ENCODE measurements around the gene SP1. TPM values are rescaled to one million over a fixed set of nuclear protein-coding genes. Genes with fewer than 3 reads are reported as not detected.
"Not testable (repeated sequence)": the region's sequence is repeated elsewhere in the genome, so short reads cannot be mapped to it uniquely, and the experiment has no call there.

SP1 gene
- 107 TPM for total RNA-seq

DNA sequence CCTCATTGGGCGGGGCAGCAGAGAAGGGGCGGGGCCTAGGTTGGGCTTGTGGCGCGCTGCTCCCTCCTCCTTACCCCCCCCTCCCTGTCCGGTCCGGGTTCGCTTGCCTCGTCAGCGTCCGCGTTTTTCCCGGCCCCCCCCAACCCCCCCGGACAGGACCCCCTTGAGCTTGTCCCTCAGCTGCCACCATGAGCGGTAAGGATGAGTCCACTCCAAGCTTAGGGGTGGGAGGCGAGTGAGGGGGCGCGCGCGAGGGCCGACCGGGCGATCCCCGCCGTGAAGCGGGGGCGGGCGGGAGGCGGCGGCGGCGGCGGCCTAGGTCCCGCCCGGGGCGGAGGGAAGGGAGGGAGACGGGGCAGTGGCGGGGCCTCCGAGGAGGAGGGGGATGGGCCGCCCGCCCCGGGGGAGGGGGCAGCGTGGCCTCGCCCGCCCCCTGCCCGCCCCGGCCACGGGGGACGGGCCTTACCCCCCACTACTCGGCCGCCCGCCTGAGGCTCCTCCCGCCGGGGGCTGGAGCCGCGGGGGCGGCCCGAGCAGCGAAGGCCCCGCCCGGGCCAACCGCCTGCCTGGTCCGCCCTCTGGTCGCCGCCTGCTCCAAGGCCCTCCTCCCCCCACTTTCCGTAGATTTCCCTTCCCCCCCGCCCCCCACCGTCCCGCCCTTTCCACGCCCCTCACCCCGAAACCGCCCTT lies at the start of gene SP1:
SP1 (plus strand) TSS at position 73 of the 690 bp plus-strand sequence; CDS start at position 189, 116 bp downstream.
- DNase-seq (ENCODE audit: low read depth in 2 of 3, low spot score in 2 of 3): peak; percentile 64 to 94 (median 91)

DNA sequence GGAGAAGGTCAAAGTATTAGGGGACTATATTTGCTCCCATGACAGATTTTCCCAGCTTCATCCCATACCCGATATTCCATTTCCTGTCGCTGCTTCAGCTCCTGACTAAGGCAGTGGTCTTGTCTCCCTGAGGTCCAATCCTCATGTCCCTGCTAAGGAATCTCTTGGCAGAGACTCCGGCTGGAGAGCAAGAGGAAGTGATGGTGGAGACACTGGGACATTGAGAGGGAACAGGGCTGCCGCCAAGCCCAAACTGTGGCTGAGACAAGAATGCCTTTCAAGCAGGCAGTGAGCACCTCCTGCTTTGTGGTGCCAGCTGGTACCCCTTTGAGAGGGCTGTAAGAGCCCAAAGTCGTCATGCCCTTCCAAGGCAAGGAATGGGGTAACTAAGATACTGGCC lies 49.3 kb upstream of the SP1 start:
- DNase-seq (ENCODE audit: low read depth in 2 of 3, low spot score in 2 of 3): no peak

DNA sequence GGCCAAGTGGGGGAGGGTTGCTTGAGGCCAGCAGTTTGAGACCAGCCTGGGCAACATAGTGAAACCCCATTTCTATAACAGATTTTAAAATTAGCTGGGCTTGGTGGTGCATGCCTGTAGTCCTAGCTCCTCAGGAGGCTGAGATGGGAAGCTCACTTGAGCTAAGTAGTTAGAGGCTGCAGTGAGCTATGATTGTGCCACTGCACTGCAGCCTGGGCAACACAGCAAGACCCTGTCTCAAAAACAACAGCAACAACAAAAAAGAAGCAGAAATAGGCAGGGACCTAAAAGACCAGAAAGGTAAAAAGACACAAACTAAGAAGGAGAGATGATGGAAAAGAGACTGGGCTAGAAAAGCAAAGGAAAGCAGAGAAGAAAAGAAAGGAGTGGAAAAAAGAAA lies 47.6 kb upstream of the SP1 start:
- not testable (repeated sequence) for DNase-seq (ENCODE audit: low read depth in 2 of 3, low spot score in 2 of 3)

DNA sequence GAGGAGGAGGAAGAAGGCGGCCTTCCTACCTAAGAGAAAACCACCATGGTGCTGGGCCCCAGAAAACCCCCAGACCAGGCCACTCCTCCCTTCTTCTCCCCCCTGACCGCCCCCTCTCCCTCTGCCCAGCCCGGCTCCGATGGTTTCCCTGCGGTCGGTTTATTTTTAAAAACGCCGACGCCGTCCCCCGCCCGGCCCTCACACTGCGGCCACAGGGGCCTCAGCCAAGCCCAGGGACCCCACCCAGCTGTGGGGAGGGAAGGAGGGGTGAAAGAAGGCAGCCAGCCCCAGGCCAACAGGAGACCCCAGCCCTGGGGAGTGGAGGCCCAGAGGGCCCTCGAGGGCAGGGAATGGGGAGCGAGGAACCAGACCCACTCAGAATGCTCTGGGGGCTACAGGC lies 47.2 kb upstream of the SP1 start:
- DNase-seq (ENCODE audit: low read depth in 2 of 3, low spot score in 2 of 3): no peak

DNA sequence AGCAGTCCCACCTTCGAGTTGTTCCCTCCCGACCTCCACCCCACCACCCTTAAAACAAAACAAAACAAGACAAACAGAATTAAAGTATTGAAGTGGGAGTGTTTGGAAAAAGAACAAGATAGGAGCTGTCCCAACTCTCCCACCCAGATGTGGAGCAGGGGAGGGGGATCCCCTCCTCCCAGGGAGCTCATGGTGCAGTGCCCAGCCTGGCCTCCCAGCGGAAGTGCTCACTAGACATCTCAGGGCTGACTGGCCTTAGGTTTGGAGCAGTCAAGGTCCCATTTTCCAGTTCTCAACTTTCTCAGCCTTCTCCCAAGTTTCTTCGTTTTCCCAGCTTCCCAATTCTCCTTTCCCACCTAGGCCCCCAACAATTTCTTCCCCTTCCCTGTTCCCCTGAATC lies 46.7 kb upstream of the SP1 start:
- no peak for DNase-seq (ENCODE audit: low read depth in 2 of 3, low spot score in 2 of 3)

DNA sequence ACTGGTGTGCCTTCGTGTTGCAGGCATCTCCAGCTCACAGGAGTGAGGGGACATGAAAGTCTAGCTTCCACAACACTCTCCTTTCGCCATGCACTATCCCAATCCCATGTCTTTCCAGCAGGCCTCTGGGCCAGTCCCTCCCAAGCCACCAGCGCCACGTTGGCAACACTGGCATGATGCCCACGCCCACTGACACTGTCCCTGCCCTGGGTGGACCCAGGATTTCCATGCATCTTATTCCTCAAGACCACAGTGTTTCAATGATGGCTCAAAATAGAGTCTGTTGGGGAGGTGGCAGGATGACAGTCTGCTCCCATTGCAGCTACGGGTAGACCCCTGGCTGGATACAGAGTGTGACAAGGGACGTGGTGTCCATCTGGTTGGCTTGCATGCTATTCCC lies 46.1 kb upstream of the SP1 start:
- DNase-seq (ENCODE audit: low read depth in 2 of 3, low spot score in 2 of 3): no peak

DNA sequence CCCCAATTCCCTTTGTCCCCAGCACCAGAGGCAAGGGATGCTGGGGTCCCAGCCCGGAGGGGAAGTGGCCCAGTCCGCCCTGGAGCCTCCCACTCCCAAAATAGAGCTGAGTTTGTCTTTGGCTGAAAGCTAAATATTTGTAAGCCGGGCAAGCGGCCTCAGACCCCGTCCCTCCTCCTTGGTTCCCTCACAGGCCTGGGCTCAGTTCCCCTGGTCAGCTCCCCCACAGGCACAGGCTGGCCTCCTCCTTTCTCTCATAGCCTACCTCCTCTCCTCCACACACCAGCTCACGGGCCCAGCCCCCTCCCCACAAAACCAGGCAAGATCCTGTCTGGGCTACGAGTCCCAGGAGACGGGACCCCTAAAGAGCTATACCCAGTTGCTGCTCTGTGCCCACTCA lies 45.2 kb upstream of the SP1 start:
- no peak for DNase-seq (ENCODE audit: low read depth in 2 of 3, low spot score in 2 of 3)

DNA sequence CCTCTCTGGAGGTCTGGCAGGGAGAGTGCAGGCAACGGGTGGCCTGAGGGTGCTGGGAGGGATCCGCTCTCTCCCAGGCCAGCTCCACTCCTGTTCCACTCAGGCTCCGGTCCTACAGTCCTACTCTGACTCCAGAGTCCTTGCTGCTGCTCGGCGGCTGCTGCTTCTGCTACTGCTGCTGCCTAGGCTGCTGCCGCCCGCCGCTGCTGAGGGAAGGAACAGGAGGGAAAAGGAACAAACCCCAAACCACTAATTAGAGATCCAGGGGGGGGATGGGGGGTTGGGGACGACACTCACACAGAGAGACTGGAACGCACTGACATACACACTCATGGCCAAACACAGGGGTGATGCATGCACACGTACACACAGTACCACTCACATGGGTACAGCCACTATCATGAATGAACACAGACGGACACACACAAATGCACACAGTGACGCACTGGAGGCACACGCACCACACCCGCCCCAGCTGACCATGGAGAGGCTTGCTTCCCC lies 43.7 kb upstream of the SP1 start, which contains the start of gene SP7:
SP7 (minus strand) TSS at position 174 of the 501 bp plus-strand sequence. CDS start 708 bp downstream, outside the sequence.
- DNase-seq (ENCODE audit: low read depth in 2 of 3, low spot score in 2 of 3): peak in 1 of 3 donors; percentile 70

DNA sequence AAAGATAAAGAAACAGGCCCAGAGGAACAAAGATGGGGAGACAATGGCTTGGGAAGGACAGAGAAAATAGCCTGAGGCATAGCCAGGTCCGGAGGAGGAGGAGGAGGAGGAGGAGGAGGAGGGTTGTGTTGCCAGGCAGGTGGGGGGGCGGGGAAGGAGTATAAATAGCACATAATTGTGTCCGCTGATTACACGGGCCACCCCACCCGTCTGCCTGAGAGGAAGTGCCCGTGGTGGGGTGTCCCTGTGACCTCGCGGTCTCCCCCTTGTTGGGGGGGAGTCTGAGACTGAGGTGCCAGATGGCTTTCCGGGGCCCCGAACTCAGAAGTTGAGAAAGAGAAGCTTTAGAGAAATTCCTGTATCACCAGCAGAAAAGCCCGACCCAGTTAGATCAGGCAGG lies 42.0 kb upstream of the SP1 start:
- peak in 1 of 3 donors; percentile 52 for DNase-seq (ENCODE audit: low read depth in 2 of 3, low spot score in 2 of 3)

DNA sequence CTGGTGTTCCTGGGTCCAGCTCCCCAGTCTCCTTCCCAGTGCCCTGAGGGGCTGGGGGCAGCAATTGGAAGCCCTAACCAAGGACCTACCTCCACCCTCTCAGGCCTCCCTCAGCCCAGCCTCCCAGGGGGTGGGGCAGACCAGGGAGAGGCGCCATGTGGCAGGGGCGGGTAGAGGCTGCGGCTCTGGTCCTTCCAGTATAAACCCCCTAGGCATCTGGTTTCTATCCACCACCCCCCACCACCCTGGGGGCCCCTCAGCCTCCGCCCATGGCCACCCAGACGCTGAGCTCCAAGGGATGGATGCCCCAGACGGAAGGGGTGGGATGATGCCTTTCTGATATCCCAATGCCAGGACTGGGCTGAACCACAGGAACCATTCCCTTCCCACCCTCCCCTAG lies 41.1 kb upstream of the SP1 start:
- DNase-seq (ENCODE audit: low read depth in 2 of 3, low spot score in 2 of 3): no peak

DNA sequence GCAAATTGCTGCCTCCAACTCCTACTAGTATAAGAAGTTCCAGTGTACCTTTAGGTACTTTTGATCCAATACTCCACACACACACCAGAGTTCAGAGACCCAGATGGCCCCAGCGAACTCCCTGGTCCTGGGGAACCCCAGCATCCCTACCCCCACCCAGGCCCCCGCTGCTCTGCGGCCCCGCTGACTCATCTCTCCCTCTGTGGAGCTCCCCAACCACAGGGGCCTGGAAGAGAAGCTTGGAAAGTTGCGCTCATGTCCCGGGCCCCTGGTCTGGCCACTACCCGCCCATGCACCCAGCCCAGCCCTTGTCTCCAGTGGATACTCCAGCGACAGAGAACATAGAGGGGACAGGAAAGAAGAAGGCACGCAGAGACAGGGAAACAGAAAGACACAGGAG lies 39.6 kb upstream of the SP1 start:
- no peak for DNase-seq (ENCODE audit: low read depth in 2 of 3, low spot score in 2 of 3)

DNA sequence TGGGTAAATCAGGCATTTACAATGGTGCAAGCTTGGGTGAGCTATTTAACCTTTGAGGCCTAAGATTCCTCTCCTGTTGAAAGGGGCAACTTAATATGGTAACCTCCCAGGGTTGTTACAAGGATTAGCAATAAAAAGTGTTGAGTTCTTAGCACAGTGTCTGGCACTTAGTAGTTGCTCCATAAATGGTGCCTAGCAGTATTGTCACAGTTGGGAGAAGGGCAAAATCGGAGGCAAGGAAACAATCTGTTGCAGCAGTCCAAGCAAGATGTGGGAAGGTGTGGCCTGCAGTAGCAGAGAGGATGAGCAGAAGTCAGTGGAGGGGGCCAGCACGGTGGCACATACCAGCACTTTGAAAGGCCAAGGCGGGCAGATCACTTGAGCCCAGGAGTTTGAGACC lies 36.5 kb upstream of the SP1 start:
- DNase-seq (ENCODE audit: low read depth in 2 of 3, low spot score in 2 of 3): no peak

DNA sequence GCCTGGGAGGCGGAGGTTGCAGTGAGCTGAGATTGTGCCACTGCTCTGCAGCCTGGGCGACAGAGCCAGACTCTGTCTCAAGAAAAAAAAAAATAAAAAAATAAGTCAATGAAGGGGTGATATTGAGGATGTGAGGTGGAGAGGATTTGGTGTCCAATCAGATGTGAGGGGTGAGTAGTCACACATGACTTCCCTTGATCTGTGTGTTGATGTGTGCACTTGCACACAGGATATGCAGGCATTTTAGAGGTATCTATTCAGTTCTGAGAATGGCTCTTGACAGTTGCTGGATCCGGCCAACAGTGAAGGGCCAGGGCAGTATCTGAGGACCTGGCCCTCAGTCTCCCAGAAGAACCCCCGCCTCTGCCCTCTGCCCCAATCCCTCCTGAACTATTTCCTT lies 36.0 kb upstream of the SP1 start:
- no peak for DNase-seq (ENCODE audit: low read depth in 2 of 3, low spot score in 2 of 3)

DNA sequence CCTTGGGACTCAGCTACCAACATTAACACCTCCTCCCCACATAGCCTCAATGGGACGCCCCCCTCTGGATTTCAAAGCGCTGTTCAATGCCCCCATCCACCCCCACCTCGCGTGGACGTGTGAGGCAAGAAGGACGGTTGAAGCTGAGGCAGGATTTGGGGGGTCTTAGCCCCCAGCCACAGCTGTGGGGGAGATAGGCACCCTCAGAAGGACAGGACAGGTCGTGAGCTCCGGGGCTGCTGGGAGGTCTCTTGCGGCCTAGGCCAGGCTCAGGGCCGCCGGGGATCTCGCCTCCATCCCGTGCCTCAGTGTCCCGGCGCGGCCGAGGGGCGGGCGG lies 35.5 kb upstream of the SP1 start:
- peak in 1 of 3 donors; percentile 24 for DNase-seq (ENCODE audit: low read depth in 2 of 3, low spot score in 2 of 3)

DNA sequence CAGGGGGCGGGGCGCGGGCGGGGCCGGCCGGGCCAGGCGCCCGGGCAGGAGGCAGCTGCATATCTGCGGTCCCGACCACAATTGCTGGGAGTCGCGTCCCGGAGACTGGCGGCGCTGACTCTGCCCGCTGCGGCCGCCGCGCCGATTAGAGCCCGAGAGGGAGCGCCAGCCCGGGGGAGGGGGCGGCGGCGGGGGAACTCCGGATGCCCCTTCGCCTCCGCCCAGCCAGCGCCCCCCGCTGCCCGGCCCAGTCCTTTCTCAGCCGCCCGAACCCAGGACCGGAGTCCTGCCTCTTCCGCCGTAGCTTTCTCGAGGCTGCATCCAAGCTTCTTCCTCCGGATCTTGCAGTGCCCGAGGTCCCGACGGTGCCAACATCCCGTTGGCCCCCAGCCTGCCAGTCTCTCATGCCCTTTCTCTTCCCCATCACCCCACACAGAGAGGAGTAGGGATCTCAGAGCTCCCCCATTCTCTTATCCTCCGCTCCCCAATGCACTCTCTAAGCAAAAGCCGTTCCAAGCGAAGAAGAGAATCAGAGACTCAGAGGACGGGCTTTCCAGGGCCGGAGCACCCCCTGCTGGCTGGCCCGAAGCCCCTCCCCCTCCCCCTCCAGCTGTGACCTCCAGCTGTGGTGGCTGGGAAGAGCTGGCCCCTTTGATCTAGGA lies 35.0 kb upstream of the SP1 start:
- peak in 2 of 3 donors; percentile 80 to 85 for DNase-seq (ENCODE audit: low read depth in 2 of 3, low spot score in 2 of 3)

DNA sequence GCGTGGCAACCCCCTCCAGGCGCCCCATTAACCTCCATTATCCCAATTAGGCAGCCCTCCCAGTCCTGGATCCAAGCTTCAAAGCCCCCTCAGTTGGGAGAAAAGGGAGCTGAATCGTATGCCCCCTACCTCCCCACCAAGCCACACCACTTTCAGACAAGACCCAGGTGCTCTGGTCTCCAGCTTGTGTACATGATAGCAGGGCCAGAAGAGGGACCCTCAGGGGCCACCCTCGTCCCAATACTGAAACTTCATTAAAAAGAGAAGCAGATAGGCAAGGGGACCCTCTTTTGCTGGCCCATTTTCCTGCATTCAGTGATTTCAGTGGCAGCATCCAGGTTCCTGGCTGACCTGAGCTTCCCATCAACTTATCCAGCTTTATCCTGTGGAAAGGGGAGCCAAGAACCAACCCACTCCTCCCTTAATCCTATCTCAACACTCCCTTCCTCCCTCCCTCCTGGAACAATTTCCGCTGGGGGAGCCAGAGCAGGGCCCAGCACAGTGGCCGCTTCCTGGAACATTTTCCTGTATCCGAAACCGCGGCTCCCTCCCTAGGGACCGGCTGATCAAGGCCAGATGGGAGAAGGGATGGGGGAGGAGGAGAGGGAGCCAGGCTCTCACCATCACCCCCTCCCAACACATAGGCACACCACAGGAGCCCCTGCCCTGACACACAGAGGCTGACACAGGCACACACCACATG lies 34.3 kb upstream of the SP1 start:
- no peak for DNase-seq (ENCODE audit: low read depth in 2 of 3, low spot score in 2 of 3)

DNA sequence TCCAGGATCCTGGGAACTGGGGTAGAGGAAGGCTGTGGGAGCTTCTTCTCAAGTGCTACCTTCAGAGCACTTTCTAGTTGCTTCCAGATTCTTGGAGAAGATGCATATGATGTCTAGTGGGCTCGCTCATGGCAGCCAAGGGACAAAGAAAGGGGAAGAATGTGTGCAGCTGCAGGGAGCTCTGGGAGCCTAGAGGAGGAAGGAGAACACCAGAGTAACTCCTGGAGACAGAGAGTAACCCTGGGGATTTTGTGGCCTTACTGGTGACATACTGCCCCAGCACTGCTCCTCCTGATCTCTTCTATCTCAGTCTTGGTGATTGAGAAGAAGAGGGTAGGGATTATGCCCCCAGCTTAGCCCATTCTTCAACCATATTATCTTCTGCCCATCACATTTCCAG lies 33.5 kb upstream of the SP1 start:
- no peak for DNase-seq (ENCODE audit: low read depth in 2 of 3, low spot score in 2 of 3)

DNA sequence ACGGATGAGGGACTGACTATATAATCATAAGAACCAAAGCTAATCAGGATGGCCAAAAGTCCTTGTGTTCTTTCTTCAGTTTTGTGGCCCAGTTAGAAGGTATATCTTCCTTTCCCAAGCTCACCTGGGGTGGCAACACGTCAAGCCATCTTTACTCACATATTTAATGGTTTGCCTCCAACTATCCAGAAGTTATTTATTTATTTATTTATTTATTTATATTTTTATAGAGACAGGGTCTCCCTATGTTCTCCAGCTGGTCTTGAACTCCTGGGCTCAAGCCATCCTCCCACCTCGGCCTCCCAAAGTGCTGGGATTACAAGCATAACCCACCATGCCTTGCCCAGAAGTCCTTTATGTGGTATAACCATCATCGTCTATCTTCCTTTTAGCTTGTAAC lies 32.1 kb upstream of the SP1 start:
- no peak for DNase-seq (ENCODE audit: low read depth in 2 of 3, low spot score in 2 of 3)

DNA sequence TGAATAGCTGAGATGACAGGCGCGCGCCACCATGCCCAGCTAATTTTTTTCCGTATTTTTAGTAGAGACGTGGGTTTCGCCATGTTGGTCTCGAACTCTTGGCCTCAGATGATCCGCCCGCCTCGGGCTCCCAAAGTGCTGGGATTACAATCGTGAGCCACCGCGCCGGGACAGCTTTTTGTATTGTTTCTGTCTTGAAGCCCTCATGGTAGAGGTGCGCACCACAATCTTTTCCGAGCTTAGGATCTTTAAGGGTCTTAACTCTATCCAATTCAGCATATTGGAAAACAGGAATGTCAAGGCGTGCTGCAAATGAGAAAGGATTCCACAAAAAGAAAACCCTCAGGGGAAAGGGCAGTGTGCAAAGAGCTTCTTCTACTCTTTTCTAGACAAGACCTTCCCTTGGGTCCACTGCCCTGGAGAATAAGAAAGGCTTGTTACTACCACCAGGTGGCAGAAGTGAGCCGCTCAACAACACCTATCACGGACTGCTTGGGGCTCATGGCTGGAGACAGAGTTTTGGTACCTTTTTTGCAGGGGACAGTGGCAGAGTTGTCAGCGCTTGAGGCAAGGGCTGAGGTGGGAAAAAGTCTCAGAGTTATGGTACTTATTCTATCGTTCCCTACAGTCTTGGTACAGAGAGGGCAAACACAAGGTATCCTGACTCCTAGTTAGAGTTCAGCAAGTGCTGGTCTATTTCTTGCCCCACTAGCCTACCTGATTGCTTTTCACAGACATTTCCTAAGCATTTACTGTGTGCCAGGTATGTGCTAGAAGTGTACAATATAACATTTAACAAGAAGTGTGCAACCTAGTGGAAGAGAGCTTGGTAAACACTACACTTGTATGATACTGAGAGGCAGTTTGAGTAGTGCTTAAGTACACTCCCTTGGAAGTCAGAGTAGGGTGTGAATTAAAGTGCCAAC lies 27.4 kb upstream of the SP1 start:
- DNase-seq (ENCODE audit: low read depth in 2 of 3, low spot score in 2 of 3): peak; percentile 82 to 93 (median 84)

DNA sequence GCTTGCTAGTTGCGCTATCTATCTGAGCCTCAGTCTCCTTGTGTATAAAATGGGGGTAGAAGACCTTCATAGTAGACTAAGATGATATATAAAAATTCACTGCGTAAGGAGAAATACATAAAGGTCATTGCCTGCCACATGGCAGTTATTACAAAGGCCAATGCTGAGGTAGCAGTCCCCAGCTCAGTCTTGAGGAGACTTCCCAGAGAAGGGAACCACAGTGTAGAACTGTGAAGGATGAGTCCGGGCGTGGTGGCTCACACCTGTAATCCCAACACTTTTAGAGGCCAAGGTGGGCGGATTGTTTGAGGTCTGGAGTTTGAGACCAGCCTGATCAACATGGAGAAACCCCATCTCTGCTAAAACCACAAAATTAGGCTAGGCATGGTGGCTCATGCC lies 26.7 kb upstream of the SP1 start:
- DNase-seq (ENCODE audit: low read depth in 2 of 3, low spot score in 2 of 3): no peak

DNA sequence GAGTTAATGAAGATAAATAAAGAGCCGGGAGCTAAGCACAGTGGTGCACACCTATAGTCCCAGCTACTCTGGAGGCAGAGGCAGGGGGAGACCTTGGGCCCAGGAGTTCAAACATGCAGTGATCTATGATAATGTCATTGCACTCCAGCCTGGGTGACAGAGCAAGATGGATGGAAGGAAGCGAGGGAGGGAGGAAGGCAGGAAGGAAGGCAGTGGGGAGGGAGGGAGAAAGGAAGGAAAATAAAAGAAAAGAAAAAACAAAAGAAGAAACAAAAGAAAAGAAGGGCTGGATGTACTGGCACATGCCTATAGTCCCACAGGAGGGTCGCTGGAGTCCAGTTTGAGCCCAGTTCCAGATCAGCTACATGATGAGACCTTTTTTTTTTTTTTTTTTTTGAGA lies 24.9 kb upstream of the SP1 start:
- no peak for DNase-seq (ENCODE audit: low read depth in 2 of 3, low spot score in 2 of 3)
